Psoas muscle (tissue), 8 donors: ENCODE measurements around the gene BRWD1. TPM values are rescaled to one million over a fixed set of nuclear protein-coding genes. Genes with fewer than 3 reads are reported as not detected.
A peak's percentile ranks its signal among the peaks of the same experiment; 100 is the strongest.

Experiments
- ATAC-seq, 4 donors: fragments of 200-7000 bp; cut with Tn5 transposase; one replicate each; pipeline ENCODE4 v1.9.1; 2020; ENCODE audit warnings: moderate library complexity in 3 of 4, mild to moderate bottlenecking in 2 of 4
- DNase-seq, 2 donors: peaks; one replicate each; pipeline ENCODE4 v3.0.0-alpha.2; 2020
- H3K27ac ChIP-seq: fragments of 200-600 bp; one replicate; pipeline ENCODE4 v1.8.0; 2022
- H3K27me3 ChIP-seq, 3 donors: fragments of 200-600 bp in 1 of 3; one replicate each; pipeline versions ENCODE4 v1.6.1 to v1.8.0; 2013 to 2022; ENCODE audit warnings: low read length in 2 of 3, mild to moderate bottlenecking in 2 of 3, moderate library complexity in 1 of 3; ENCODE audit not compliant: insufficient read depth in 3 of 3
- H3K36me3 ChIP-seq, 2 donors: fragments of 200-600 bp in 1 of 2; one replicate each; pipeline versions ENCODE4 v1.6.1 to v1.8.0; 2013 to 2022; ENCODE audit warnings: low read depth in 1 of 2, mild to moderate bottlenecking in 1 of 2, moderate library complexity in 1 of 2; ENCODE audit not compliant: insufficient read depth in 1 of 2
- H3K4me1 ChIP-seq: fragments of 200-600 bp; one replicate; pipeline ENCODE4 v1.8.0; 2022
- H3K4me3 ChIP-seq: fragments of 200-600 bp; one replicate; pipeline ENCODE4 v1.8.0; 2022; ENCODE audit warnings: mild to moderate bottlenecking
- H3K9me3 ChIP-seq: fragments of 200-600 bp; one replicate; pipeline ENCODE4 v1.8.0; 2022
- WGBS, 3 donors: extraction: QIAGEN DNeasy Blood & Tissue Kit; methylation state at CpG; one replicate each; pipeline versions ENCODE4 v1.1.6 to v1.1.7; 2013; 5-methylcytosine and 5-hydroxymethylcytosine counted together
- intact Hi-C, 2 donors: fragments of 100-400 bp; cut with DNase I; formaldehyde crosslinking; loops; one replicate each; pipeline versions ENCODE4 v1.11.0 to v1.14.2; 2022
- polyA plus RNA-seq, 3 donors: library from polyadenylated mRNA; stranded (reverse); fragments of 200-250 nt; gene quantifications; one replicate each; pipeline ENCODE4 v1.2.3, GENCODE V29; 2013
- total RNA-seq, 4 donors: library from RNA; stranded (reverse); fragmentation: NEBNext Ultra II Directional in 2 of 4; extraction: Animal tissue kit (Norgen Biotek cat#: 25700) in 2 of 4; gene quantifications; one replicate each; pipeline versions ENCODE4 v1.2.1 to v1.2.4, GENCODE V29; 2021 to 2023
- TF ChIP-seq, protein P1 (sequence below): fragments of 200-600 bp; IDR thresholded peaks from one replicate; pipeline ENCODE4 v1.8.0; 2022; ENCODE audit warnings: antibody characterized with exemption
- donor health status: healthy with polysubstance abuse.
- donor health status: DM: no; HTN: no; CAD: no; lungs with moderate emphysema.
- donor health status: Bipolar disorder and iron deficiency.
- donor health status: healthy.
- donor health status: DM: yes; HTN: yes; CAD: no.
- donor health status: DM: no; HTN: no; CAD: no.
- donor health status: DM: no; HTN: no; CAD: no.
- donor health status: DM: yes; HTN: yes; CAD: no.

Gene BRWD1
- total and polyA plus RNA-seq, 7 donors = 12.6 to 33.0 (median 30.2) TPM

DNA sequence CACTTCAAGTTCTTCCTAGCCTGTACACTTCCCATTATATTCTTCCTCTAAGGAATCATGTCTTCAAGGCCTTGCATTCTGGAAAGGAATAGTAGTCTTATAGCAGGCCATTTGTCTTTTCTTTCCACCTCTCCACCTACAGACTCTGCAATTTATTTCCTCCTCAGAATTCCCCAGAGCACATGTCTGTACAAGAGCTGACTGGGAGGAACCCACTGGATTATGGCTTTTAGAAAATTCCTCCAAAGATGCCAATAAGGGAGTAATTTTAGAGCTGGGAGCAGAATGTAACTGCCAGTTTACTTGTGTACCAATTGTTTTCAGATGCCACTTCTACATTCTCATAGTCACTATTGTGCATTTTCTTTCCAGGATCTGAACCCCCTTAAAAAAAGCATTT is 126.8 kb downstream of the BRWD1 start:
- Histone ChIP-seq H3K27ac (no peak overlapping the region), H3K4me3 (no peak overlapping the region), H3K9me3 (no peaks in the 10 kb centered on the region), H3K36me3 (peaks cover 0 to 1% of the 10 kb centered on the region in 2 donors), H3K27me3 (no peaks in the 10 kb centered on the region), H3K4me1 (peaks cover 24% of the 10 kb centered on the region)
- TF ChIP-seq, protein P1, sequence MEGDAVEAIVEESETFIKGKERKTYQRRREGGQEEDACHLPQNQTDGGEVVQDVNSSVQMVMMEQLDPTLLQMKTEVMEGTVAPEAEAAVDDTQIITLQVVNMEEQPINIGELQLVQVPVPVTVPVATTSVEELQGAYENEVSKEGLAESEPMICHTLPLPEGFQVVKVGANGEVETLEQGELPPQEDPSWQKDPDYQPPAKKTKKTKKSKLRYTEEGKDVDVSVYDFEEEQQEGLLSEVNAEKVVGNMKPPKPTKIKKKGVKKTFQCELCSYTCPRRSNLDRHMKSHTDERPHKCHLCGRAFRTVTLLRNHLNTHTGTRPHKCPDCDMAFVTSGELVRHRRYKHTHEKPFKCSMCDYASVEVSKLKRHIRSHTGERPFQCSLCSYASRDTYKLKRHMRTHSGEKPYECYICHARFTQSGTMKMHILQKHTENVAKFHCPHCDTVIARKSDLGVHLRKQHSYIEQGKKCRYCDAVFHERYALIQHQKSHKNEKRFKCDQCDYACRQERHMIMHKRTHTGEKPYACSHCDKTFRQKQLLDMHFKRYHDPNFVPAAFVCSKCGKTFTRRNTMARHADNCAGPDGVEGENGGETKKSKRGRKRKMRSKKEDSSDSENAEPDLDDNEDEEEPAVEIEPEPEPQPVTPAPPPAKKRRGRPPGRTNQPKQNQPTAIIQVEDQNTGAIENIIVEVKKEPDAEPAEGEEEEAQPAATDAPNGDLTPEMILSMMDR = no peak
- DNase-seq (no peak), ATAC-seq (no peak)
- intact Hi-C loops = loop anchor here in 1 of 2 donors (10.0 kb wide), 1 partner anchor 198 kb away; a partner anchor contains a TSS

DNA sequence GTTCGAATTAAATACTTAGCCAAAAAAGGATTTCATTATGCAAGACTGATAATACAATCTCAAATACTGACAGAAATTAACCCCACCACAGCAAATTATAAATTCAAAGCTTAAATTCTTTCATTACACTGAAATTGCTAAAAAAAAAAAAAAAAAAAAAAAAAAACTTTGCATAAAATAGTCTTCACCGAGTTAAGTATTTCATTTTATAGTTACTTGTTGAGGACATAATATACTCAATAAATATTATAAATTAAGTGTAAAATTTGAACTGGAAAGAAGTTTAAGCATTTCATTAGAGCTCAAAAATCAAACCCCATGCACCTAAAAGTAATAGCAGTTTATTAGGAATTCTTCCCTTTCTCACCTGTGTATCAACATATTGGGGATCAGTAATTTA is 128.3 kb downstream of the BRWD1 start:
- intact Hi-C loops = loop anchor here in 1 of 2 donors (10.0 kb wide), 1 partner anchor 200 kb away; a partner anchor contains a TSS
- ATAC-seq = no peak
- H3K4me1 ChIP-seq = peaks cover 24% of the 10 kb centered on the region
- no peaks in the 10 kb centered on the region for H3K27me3 ChIP-seq
- no peak overlapping the region for H3K4me3 ChIP-seq
- no peak overlapping the region for H3K27ac ChIP-seq
- H3K9me3 ChIP-seq = no peaks in the 10 kb centered on the region
- no peak for DNase-seq
- TF ChIP-seq, protein P1 = no peak
- peaks cover 0 to 9% of the 10 kb centered on the region in 2 donors for H3K36me3 ChIP-seq
- WGBS, 3 donors = 78 to 95% (median 83%) methylated on average over 2 of the region's 2 CpGs

DNA sequence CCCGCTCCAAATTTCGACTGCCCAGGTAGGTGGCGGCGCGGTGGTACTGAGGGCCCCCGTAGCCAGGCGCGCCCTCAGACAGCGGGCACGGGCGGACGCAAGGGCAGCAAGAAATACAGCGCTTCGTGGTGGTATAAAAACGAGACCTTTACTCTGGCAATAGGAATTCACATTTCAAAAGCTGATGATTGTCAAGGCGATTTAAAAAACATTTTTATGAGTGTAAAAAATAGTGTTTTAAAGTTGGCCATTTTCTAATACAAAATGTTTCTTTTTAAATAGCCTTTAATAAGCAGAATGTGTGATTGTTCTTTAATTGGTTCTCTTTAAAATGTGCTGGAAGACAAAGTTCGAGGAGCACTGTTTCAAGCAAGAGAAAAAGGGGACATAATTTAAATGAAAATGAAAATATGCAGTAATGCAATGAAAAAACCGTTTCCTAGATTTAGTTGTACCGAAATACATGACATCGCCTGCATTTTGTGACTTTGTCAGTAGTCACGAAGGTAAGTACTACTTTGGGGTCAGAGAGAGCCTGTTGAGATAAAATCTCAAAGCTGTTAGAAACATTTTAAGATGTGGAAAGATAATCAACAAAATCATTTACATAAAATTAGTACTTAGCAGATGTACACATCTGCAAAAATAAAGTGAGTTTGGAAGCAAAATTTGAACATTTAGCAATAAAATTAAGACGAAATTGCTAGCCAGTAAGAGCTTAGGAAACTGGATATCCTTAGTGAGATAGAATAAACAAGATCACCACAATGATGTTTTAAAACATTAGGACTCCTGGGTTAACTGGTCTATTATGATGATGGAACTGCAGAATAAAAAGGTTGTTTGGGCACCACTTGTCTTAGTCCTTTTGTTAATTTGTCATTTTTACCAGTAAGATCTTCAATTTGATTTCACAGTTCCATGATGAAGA is 129.1 kb downstream of the BRWD1 start:
- no peak for ATAC-seq

DNA sequence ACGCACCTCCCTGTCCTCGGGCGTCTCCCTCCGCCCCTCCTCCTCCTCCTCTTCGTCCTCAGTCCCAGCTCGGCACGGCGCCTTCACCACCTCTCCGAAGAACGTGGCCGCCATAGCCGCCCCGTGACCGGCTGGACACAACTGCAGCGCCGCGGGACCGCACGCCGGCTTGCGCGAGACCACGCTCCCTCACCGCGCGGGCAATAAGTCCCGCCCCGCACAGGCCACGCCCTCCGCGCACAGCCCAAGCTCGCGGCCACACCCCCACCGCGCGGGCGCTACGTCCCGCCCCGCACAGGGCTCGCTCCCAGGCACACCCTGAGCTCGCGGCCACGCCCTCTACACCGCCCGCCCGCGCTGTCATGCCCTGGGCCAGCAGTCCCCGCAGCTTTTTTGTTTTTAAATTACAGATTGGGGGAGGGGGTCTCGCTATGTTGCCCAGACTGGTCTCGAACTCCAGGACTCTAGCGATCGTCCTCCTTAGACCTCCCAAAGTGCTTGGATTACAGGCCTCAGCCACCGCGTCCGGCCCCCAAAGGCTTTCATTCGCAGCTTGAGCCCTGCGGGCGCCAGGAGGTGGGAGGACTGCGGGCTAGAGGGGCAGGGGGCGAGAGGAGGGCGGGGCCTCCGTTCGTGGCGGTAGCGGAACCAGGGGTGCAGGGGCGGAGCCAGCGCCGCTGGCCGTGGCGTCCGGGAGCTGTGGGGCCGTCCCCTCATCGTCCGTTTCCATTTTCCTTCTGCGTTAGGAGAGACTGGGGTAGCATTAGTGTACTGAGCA is 130.0 kb downstream of the BRWD1 start, which contains the start of gene PSMG1:
TSS of gene PSMG1 (minus strand) at position 180 of the 778 bp plus-strand sequence. CDS start at position 114, 66 bp downstream.
- WGBS, 3 donors = 0 to 1% (median 1%) methylated on average over 64 to 75 of the region's 76 CpGs
- Histone ChIP-seq H3K9me3 (no peaks in the 10 kb centered on the region), H3K36me3 (peaks cover 0 to 24% of the 10 kb centered on the region in 2 donors), H3K27ac (peak within 1 kb of the TSS; percentile 92), H3K4me3 (peak within 1 kb of the TSS; percentile 77), H3K27me3 (no peaks in the 10 kb centered on the region), H3K4me1 (peaks cover 24% of the 10 kb centered on the region)
- ATAC-seq = peak; percentile 96 to 97 (median 96)
- TF ChIP-seq, protein P1 = no peak
- DNase-seq = peak; percentile 96 to 97
- intact Hi-C loops = loop anchor here in 1 of 2 donors (10.0 kb wide), 1 partner anchor 201 kb away; a partner anchor contains a TSS

More for the DNA sequence above, 129.1 kb downstream of the BRWD1 start:
- H3K36me3 ChIP-seq = peaks cover 0 to 16% of the 10 kb centered on the region in 2 donors
- peak overlapping the region; percentile 92 for H3K27ac ChIP-seq
- H3K27me3 ChIP-seq = no peaks in the 10 kb centered on the region
- 4 to 7% (median 7%) methylated on average over 22 of the region's 22 CpGs for WGBS, 3 donors
- no peaks in the 10 kb centered on the region for H3K9me3 ChIP-seq
- no peak for DNase-seq
- H3K4me3 ChIP-seq = peak overlapping the region; percentile 77
- H3K4me1 ChIP-seq = peaks cover 24% of the 10 kb centered on the region
- TF ChIP-seq, protein P1 = no peak
- intact Hi-C loops = loop anchor here in 1 of 2 donors (10.0 kb wide), 1 partner anchor 200 kb away; a partner anchor contains a TSS
